ENCODE results near the gene FOS.

FOS gene

GRCh38 chr14:75318353-75318752, 39.7 kb downstream of the FOS start:
- DNase-seq (ENCODE audit: low read depth), result no peak

- no peak for DNase-seq (ENCODE audit: low read depth)
These were observed 40.4 kb downstream of the FOS start for GRCh38 chr14:75319021-75319420.

- DNase-seq (ENCODE audit: low read depth), result no peak
These were observed 41.6 kb downstream of the FOS start for GRCh38 chr14:75320196-75320595.

GRCh38 chr14:75322746-75323145, 44.1 kb downstream of the FOS start:
- DNase-seq (ENCODE audit: low read depth), result no peak

GRCh38 chr14:75323571-75323970, 44.9 kb downstream of the FOS start:
- no peak for DNase-seq (ENCODE audit: low read depth)

- no peak for DNase-seq (ENCODE audit: low read depth)
These were observed 50.0 kb downstream of the FOS start for GRCh38 chr14:75328558-75329155.

GRCh38 chr14:75329369-75329768, 50.7 kb downstream of the FOS start:
- no peak for DNase-seq (ENCODE audit: low read depth)

- no peak for DNase-seq (ENCODE audit: low read depth)
These were observed 52.8 kb downstream of the FOS start for GRCh38 chr14:75331471-75331870.

Data from activated T-helper 1 cell treated with Interleukin-2 at 50 U/mL for 16 hours (primary cell).